ENCODE data around the gene MMUT.

DNA sequence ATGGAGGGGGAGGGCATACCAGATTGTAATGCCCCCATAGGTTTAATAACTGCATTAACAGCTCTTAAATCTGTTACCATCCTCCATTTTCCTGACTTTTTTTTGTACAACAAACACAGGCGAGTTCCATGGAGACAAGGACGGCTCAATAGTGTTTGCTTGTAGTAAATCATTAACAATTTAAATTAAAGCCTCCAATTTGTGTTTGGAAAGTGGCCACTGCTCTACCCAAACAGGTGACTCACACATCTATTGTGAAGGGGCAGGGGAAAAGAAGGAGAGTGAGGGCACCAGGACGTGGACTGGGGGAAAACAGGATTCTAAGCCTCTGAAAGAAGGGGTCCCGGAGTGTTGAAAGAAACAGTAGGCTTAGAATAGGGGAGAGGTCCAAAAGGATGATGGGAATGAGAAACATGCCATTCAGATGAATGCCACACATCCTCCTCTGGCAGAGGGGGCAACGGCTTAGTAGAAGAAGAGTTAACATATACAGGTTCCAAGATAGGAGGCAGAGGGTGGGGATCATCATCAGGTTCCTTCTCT lies 43.6 kb upstream of the MMUT start:
- no peak for TF ChIP-seq POLR2A (IDR thresholded peaks at IDR 0.05)
- no peak for TF ChIP-seq CTCF (IDR thresholded peaks at IDR 0.05)

Measured in lower leg skin (tissue), 3 donors.